ENCODE results near the gene PLLP.

The PLLP gene

GRCh38 chr16:57225978-57226377 lies 58.5 kb downstream of the PLLP start:
- no peak for DNase-seq (ENCODE audit: low spot score)

DNA sequence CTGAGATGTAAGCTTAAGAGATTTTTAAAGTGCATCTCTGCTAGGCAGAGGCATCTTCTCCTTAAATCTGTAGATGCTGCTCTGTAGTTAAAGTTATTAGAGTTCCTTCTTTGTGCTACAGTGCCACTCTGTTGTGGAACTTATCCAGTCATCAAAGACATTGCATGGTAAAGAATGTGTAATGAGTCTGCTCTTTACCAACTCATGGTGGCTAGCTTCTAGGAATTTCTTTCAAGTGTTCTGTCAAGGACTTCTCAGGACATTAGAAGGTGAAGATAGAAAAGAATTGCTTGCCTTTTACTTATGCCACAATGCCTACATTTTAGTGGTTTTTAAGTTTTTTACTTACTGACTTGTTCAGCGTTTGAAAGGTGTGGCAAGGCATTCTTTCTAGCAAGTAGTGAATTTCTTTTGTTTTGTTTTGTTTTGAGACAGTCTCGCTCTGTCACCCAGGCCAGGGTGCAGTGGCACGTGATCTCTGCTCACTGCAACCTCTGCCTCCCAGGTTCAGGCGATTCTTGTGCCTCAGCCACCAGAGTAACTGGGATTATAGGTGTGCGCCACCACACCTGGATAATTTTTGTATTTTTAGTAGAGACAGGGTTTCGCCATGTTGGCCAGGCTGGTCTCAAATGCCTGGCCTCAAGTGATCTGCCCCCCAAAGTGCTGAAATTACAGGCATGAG lies 59.7 kb downstream of the PLLP start:
- no peak for DNase-seq (ENCODE audit: low spot score)

- DNase-seq (ENCODE audit: low spot score) = no peak
Measured at GRCh38 chr16:57223057-57223456, 61.4 kb downstream of the PLLP start.

DNA sequence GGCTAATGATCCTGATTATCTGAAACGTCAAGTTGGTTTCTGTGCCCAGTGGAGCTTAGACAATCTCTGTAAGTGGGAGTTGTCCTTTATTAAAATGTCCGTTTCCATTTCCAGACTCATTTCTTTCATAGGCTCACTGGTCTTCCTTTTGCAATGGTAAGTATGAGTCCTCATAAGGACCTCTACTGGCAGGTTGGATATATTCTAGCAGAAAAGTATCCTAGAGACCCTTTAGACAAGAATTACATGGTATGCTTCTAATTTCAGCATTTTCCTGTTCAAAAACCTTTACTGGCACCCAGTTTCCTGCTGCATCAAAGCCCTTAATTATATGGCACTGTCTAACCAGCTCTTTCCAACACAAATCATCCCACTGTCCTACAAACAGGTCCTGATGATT lies 67.5 kb downstream of the PLLP start:
- no peak for DNase-seq (ENCODE audit: low spot score)

- no peak for DNase-seq (ENCODE audit: low spot score)
Measured at GRCh38 chr16:57213462-57213861, 71.0 kb downstream of the PLLP start.

DNA sequence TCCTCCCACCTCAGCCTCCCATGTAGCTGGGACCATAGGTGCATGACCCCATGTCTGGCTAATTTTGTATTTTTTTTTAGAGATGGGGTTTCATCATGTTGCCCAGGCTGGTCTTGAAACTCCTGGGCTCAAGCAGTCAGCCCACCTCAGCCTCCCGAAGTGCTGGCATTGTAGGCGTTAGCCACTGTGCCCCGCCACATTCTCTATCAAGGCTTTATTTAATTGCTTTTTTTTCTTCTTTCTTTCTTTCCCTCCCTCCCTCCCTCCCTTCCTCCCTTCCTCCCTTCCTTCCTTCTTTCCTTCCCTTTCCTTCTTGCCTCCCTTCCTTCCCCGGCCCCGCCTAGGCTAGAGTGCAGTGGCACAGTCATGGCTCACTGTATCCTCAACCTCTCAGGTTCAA lies 74.7 kb downstream of the PLLP start:
- no peak for DNase-seq (ENCODE audit: low spot score)

- DNase-seq (ENCODE audit: low spot score) = no peak
Measured at GRCh38 chr16:57208926-57209325, 75.5 kb downstream of the PLLP start.
